Stimulated activated CD4-positive, alpha-beta T cell treated with anti-CD3 and anti-CD28 coated beads, Interleukin-15, amount 100 ng/mL, for 1 hour (primary cell): ENCODE data around the gene ZNF839.
"Not testable (repeated sequence)": the region's sequence is repeated elsewhere in the genome, so short reads cannot be mapped to it uniquely, and the experiment has no call there.

Experiments
- DNase-seq, 2 donors: peaks; one replicate each; pipeline ENCODE4 v3.0.0-alpha.2; 2020; ENCODE audit warnings: low read depth in 1 of 2, low spot score in 1 of 2

ZNF839 gene

DNA sequence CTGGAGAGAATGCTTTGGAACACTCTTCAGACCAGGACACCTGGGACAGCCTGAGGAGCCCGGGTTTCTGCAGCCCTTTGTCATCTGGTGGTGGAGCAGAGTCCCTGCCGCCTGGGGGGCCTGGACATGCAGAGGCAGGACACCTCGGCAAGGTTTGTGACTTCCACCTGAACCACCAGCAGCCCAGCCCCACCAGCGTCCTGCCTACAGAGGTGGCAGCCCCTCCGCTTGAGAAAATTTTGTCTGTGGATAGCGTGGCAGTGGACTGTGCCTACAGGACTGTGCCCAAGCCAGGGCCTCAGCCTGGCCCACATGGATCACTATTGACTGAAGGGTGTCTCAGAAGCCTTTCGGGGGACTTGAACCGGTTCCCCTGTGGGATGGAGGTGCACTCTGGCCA, 22.0 kb downstream of the ZNF839 start:
- no peak for DNase-seq

DNA sequence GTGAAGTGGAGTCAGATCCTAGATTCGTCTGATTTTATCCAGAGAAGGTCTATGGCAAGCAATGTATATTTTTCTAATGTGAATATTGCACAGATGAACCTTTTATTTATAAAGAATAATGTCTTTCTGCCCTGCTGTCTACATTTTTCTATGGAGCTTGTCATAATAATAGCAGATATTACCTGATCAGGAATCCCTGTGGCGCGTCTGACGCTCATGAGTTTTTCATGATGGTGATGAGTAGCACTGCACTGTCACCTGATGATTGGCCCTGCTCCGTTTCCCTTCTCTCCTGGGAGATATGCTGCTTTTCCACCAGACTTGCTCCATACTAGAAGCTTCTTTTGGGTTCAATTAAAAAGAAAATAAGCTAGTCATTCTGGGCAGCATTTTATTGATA, 22.7 kb downstream of the ZNF839 start:
- DNase-seq = no peak

DNA sequence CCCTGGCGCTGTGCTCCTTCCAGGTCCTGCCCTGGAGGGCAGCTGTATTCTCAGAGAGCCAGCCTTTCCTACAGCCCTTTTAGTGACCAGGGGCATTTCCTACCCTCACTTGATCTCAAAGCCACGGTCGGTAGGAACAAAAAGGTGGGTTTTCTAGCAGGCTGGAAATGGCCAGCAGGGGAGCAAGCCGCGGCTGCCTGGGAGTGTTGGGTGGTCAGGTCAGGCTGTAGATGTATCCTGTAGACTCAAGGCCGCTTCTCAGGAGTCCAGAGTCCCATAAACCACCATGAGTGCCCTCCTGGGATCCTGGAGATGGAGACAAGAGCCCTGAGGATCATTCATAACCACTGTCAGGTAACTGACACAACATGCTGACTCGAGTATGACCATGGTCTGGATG, 24.5 kb downstream of the ZNF839 start:
- DNase-seq = no peak

DNA sequence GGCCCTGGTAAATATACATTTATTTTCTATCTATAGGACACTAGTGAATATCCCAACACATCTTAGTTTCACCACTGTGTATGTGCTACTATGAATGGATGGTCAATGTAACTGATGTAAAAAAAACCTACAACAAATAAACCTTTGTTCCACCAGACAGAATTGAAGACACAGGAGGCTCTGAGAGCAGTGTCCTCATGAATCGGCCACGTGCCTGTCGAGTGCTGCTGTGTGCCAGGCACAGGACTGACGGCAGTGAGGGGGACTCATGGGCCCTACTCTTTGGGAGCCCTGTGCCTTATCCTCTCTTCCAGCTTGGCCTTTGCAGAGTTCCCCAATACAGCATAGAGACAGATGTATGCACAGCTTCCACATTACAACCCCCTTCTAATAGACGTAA, 24.9 kb downstream of the ZNF839 start:
- no peak for DNase-seq

DNA sequence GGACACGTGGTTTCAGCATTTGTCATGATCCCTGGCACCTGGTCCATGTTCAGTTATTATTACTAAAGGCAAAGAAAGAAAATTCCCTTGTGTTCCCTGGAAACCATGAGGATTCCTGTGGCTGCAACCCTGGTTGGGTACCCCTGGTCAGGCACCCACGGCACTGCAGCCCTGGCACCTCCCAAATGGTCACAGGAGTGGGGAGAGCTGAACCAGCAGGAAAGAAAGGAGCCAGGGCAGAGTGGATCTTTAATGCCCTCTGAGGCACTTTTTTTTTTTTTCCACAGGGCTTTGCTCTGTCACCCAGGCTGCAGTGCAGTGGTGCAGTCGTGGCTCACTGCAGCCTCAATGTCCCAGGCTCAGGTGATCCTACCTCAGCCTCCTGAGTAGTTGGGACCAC, 25.7 kb downstream of the ZNF839 start:
- no peak for DNase-seq

DNA sequence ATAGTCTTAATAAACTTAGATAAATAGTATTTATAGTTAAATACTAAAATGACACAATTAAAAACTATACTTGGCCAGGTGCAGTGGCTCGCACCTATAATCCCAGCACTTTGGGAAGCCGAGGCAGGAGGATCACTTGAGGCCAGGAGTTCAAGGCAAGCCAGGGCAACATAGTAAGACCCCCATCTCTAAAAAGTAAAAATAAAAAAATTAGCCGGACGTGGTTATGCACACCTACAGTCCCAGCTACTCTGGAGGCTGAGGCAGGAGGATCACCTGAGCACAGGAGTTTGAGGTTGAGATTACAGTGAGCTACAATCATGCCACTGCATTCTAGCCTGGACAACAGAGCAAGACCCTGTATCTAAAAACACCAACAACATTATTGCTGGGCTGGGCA, 27.1 kb downstream of the ZNF839 start:
- no peak for DNase-seq

DNA sequence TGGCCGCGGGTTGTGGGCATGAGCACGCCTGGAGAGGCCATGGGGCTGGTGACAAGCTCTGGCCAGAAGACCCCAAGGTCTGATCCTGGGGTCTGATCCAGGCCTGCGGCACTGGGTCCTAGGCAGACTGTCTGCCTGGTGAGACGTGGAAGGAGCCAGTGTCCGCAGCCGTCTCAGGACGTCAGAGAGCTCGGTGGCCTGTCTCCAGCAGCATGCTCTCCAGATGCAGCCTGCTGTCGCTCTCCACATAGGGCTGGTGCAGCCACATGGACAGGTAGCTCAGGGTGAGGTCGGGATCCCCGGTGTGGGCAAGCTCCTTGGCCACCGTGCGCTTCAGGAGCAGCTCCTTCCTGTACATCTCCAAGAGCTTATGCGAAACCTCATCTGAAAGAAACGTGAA, 28.8 kb downstream of the ZNF839 start:
- DNase-seq = no peak

DNA sequence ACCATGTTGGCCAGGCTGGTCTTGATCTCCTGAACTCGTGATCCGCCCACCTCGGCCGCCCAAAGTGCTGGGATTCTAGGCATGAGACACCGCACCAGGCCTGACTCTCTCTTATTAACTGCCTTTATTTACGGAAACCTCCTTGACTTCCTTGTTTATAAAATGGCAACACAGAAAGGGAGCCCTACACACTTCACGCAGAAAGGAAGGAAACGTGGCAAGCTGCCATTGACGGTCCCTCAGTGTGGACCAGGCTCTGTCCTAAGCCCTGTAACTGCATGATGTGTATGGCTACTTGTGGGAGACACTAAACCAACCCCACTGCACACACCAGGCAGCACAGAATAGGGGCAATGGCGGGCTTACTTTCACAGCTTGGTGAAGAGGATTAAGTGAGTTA, 31.5 kb downstream of the ZNF839 start:
- DNase-seq = no peak

DNA sequence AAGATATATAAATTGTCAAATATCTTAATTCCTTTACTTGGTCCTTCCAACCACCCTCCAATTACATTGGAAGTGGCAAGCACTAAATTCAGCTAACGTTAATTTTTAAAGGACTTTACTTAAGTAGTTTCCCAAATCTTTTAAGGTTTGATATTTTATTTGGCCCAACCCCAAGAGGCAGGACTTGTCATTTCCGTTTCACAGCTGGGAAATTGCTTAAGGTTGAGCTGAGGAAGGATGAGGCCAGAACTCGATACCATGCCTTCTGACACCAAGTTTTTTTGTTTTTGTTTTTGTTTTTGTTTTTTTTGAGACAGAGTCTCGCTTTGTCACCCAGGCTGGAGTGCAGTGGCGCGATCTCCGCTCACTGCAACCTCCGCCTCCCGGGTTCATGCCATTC, 32.0 kb downstream of the ZNF839 start:
- DNase-seq = not testable (repeated sequence)

DNA sequence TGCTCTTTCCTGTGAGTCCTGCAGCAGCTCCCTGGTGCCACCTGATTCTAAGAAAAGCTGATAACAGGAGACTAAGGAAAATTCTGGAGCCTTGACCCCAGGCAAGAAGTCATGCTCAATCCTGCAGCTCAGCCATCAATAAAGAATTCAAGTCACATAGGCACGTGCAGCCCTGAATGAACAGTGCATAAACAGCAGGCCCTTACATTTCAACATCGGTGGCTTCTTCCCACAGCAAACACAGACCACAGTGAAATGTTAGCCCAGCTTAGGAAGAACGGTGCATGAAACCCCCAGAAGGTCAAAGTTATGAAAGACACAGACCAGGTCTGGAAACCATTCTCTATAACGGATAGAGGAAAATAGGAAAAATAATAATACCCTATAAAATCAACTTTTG, 32.7 kb downstream of the ZNF839 start:
- DNase-seq = no peak

DNA sequence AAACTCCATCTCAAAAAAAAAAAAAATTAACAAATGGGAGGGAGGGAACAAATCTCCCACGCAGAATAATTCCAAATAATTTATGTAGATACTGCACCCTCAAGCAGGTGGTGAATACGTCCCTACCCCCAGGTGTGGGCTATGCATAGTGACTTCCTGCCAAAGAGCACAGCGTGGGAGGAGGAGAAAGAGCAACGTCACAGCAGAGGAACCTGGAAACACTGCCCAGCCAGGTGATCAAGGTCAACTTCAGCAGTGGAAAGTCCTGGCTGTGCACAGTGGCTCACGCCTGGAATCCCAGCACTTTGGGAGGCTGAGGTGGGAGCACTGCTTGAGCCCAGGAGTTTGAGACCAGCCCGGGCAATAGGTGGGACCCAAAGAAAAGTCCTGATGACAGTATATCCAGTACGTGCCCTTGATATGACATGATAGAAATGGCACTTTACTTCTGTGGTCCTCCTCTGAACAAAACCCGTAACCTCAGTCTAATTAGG, 33.6 kb downstream of the ZNF839 start:
- DNase-seq = no peak

DNA sequence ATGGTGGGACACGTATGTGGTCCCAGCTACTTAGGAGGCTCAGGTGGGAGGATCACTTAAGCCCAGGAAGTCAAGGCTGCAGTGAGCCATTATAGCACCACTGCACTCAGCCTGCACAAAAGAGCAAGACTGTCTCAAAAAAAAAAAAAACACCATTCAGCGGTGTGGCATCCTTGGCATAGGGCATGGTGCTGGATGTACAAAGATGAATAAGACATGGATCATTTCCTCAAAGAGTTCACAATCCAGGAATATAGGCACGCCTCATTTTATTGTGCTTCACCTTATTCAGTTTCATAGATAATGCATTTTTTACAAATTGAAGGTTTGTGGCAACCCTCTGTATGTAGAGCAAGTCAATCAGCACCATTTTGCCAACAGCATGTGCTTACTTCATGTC, 36.7 kb downstream of the ZNF839 start:
- DNase-seq = no peak

DNA sequence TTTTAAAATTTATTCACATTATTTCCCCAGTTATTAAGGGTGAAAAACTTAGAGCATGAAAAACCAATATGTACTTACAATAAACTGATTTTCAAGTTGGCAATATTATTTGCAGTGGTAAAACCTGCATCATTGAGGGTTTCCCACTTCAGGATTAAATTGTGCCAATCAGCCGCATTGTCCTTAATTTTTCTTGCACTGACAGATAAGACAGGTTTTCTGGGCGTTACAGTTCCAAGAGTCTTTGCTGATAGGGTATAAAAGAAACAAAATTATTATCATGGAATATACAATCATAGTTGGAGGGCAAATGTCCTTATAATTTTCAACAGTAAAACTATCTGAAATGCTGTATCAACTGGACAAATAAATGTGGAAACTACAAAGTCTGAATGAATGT, 39.8 kb downstream of the ZNF839 start:
- DNase-seq = no peak

DNA sequence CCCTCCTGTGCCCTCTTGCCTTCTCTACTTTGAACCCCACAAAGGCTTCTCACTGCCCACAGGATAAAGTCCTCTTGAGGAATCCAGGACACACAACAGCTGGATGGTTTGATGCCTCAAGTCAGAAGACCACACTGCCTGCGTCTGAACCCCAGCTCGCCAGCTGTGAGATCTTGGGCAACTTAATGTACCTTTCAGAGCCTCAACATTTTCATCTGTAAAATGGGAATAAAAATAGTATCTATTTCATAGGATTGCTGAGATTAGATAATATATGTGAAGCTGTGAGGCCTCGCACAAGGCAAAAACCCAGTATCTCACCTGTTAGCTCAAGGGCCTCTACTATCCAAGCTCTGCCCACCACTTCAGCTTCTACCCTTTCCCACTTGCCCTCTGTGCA, 40.8 kb downstream of the ZNF839 start:
- no peak for DNase-seq

DNA sequence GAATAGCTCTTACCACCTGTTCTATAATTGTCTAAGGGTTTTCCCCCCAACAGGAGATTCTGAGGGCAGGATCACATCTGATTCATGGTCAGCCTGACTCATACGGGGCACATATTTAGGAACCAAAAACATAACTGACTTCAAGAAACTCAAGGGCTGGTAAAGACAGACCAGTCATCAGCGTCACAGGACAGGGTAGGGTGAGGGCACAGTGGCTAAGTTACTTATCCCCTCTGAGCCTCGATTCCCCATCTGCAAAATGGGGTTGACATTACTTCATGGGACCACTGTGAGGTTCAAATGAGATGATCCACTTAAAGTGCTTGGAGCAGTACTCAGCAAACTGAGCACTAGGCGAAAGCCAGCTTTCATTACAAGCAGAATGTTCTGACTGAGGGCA, 42.5 kb downstream of the ZNF839 start:
- DNase-seq = no peak

DNA sequence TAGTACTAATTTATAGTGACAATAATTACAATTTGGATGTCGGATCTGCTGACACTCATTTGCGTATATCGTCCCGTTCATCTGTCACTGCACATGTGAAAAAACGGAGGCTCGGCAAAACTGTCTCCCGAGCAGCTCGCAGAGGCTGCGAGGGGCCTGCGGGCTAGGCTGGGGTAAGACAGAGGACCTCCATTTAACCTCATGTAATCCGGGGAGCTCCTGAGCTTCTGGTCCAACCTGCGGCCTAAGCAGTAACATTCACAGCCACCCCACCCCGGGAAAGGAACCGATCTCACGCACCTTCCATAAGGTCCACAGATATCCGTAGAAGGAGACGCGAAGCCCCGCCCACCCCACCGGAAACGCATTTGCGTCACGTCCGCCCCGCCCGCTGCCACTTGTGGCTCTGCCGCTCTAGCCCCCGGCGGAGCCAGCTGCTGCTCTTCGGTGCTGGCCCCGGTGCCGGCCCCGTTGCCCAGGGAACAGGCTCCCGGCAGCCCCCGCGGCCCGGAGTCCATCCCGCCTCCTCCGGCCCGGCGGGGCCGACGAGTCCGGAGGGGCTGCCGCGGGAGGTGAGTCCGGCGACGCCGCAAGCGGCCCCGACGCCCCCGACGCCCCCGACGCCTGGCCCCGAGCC, 43.1 kb downstream of the ZNF839 start, which contains the start of the genes CINP and TECPR2:
TSS of gene CINP (minus strand) at position 346 of the 637 bp plus-strand sequence. CDS start at position 307, 39 bp downstream.
TSS of gene TECPR2 (plus strand) at position 397 of the 637 bp plus-strand sequence. CDS start 13,781 bp downstream, outside the sequence.
- DNase-seq = peak; percentile 89 to 98

DNA sequence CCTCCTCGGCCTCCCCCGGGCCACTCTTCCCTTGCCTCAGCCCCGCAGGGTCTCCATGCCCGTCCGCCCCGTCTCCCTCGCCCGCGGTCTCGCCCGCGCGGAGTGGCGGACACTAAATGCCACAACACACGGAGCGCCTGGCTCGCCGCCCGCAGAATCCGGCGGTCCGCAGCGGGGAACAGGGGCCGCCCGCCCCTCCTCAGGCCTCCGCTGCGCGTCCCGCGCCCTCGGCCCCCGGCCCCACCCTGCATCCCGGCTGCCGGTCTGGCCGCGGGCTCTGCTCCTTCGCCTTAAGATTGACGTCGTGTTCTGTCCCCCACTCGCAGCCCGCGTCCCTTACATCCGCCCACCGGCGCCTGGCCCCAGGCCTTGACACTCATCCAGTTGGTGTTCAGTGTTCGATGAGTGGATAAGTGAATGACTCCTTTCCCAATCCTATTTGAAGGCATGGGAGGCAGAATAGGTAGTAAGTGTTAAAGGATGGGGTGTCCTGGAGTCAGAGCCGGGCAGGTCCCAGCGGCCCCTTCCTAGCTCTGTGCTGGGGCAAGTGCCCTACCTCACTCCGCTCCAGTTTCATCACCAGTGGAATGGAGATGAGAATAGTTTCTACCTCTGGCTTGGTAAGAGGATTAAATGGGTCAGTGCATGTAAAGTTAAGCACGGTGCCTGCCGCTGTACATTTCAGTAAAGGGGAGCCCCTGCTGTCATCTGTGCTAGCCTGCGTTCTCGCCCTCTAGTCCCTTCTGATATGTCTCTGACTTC, 43.8 kb downstream of the ZNF839 start:
- DNase-seq = no peak

DNA sequence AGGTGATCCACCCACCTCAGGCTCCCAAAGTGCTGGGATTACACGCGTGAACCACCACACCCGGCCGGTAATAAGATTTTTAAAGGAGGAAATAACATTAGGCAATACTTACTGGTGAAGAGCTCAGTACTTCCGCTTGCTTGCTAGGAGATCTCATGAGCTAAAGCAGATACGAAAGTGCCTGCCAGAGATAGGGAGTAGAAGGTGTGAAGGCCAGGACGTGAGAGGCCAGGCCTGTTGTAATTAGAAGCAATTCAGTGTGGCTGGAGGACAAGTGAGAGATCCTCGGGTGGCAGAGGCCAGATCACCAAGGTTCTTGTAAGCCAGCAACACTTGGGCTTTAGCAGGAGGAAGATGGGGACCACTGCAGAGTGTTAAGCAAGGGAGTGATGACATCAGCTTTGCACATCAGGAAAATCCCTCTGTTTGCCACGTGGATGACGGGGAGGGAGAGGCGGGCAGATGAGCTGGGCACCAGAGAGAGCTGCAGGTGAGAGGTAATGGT, 50.8 kb downstream of the ZNF839 start:
- DNase-seq = no peak

DNA sequence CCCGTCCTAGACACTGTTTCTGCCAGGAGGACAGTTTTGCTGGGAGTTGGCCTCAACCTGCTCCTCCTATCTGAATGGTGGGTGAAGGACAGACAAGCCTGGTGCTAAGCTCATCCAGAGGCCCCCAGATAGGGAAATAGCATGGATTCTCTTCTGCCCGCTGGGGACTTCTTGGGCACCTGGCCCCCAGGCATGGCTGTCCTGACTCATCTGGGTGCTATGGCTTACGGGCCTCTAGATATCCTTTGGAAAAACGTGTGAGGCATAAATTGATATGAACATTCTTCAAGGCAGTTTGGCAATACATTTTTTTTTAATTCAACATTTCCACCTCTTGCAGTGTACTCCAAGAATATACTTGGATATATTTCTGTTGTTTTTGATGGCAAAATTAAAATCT, 51.8 kb downstream of the ZNF839 start:
- DNase-seq = no peak

DNA sequence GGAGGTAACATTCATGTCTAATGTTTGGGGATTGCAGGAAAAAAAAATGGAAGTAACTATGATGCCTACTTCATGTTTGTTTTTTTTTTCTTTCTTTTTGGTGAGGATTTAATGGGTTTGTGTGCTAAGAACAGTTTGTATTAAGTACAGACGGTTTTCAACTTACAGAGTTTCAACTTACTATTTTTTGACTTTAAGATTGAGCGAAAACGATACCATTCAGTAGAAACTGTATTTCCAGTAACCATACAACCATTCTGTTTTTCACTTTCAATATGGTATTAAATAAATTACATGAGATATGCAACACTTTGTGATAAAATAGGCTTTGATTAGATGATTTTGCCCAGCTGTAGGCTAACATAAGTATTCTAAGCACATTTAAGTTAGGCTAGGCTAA, 53.6 kb downstream of the ZNF839 start:
- no peak for DNase-seq

DNA sequence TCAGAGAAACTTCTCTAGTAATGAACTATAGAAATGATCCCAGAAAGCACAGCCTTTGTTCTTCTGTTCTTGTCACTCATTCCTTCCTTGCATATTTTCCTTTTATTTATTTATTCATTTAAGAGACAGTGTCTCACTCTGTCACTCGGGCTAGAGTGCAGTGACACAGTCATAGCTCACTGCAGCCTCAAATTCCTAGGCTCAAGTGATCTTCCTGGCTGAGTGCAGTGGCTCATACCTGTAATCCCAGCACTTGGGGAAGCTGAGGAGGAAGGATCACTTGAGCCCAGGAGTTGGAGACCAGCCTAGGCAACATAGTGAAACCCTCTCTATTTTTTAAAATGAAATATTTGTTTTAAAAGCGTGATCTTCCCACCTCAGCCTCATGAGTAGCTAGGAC, 54.7 kb downstream of the ZNF839 start:
- DNase-seq = no peak

DNA sequence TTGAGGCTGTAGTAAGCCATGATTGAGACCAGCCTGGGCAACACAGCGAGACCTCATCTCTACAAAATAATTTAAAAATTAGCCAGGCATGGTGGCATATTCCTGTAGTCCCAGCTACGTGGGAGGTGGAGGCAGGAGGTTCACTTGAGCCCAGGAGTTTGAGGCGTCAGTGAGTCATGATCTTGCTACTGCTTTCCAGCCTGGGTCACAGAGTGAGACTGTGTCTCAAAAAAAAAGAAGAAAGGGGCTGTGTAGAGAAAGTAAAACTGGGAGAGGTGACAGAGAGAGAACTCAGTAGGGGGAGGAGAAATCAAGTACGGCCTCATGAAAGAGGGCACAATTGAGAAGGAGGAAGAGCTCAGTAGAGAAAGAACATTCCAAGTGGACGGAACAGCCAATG, 55.6 kb downstream of the ZNF839 start:
- no peak for DNase-seq
